HG03565 (cell line): ENCODE results near the gene FOXD2.

Experiments used
- ATAC-seq: cut with Tn5 transposase; IDR thresholded peaks from one replicate; pipeline ENCODE4 v1.9.1; 2021; ENCODE audit warnings: mild to moderate bottlenecking, moderate library complexity; ENCODE audit not compliant: unreplicated experiment

The FOXD2 gene

GRCh38 chr1:47459253-47459788 is 21.5 kb downstream of the FOXD2 start:
- ATAC-seq: no peak

DNA sequence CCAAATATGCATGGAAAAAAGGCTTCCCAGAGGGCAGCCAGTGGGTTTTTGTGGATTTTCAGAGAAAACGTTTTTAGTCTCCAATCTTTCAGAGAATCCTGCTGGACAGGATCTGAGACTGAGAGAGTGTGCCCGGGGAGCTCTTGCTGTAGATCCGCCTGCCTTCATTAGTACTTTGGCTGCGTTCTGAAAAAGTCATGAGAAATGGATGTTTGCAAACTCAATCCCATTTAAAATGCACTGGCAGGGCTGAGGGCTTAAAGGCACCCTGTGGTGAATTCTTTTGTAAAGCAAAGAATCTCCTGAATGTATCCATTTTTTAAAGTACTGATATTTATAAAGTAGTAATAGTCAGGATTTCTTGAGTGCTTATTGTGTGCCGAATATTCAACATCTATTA is 22.2 kb downstream of the FOXD2 start:
- ATAC-seq: no peak

- ATAC-seq: no peak
These were observed 22.6 kb downstream of the FOXD2 start for GRCh38 chr1:47460456-47460855.

DNA sequence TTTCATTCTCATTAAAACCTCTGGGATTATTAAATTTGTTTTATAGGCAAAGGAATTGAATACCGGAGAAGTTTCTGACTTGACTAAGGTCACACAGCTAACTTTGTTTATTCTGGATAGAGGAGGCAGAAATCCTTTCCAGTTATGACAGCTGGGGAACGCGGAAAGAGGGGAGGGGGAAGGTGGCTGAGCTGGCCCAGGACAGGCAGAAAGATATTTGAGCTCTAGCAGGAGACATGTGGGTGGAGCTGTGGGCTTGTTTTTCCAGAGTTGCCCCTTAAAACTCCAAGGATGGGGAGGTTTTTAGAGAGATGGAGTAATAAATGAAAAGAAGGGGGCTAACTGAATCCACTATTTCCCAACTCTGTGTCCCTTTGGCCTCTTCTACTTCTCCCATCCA is 27.8 kb downstream of the FOXD2 start:
- ATAC-seq: no peak

GRCh38 chr1:47468709-47469389 is 31.0 kb downstream of the FOXD2 start:
- no peak for ATAC-seq

GRCh38 chr1:47469390-47469759 is 31.5 kb downstream of the FOXD2 start:
- ATAC-seq: no peak

DNA sequence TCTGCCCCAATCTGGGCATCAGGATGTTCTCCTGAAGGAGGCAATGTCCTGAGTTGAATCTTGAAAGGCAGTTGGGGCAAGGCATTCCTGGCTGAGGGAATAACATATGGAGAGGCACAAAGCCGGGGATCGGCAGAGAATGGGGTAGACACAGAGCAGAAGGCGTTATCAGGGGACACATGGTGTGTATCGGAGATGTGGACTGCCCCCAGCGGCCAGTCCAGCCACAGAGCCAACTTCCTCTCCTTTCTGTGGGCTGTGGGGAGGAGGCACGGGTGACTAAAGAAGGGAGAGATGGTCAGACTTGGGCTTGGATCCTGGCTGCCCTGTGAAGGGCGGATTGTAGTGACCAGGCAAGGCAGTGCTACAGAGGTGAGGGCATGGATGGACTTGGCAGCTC is 32.1 kb downstream of the FOXD2 start:
- no peak for ATAC-seq

DNA sequence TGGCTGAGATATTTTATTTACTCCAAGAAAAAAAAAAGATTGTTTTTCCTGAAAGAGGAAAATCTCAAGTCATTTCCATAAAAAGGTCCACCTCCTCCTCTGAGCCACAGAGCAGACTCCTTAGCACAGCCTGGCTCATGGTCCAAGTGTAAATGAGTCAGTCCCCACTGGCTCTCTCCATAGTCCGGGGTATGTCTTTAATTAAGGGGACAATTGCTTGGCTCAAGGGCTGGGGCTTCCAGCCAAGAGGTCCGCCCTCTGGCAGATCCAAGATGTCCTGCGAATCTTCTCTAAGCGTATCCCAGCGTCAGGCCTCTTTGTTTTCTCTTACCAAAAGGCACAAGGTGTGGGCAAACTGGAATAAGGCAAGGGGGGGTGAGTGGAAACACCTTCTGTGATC is 33.3 kb downstream of the FOXD2 start:
- ATAC-seq: no peak

GRCh38 chr1:47474278-47475193 is 36.7 kb downstream of the FOXD2 start:
- ATAC-seq: no peak

GRCh38 chr1:47477595-47478080 is 39.8 kb downstream of the FOXD2 start:
- no peak for ATAC-seq

- no peak for ATAC-seq
These were observed 40.2 kb downstream of the FOXD2 start for GRCh38 chr1:47478090-47478489.

- no peak for ATAC-seq
These were observed 41.8 kb downstream of the FOXD2 start for GRCh38 chr1:47479664-47480063.

- ATAC-seq: no peak
These were observed 44.1 kb downstream of the FOXD2 start for GRCh38 chr1:47481936-47482335.

DNA sequence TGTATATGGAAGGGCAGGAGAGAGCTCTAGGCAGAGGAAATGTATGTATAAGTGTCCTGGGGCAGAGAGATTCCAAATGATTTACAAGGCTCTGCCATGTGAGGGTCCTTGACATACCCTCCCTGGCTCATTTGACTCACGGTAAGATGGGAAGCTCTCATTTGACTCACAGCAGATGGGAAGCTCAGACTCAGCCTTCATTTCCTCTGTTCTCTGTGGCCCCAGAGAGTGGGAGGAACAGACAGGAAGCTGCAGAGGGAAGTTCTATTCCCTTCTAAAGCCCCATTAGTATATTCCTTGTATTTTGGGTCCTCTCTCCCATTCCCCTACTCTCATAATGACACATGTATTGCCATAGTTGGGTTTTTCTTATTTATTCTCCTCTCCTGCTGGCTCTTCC is 44.9 kb downstream of the FOXD2 start:
- no peak for ATAC-seq

- ATAC-seq: no peak
These were observed 45.8 kb downstream of the FOXD2 start for GRCh38 chr1:47483651-47484050.

DNA sequence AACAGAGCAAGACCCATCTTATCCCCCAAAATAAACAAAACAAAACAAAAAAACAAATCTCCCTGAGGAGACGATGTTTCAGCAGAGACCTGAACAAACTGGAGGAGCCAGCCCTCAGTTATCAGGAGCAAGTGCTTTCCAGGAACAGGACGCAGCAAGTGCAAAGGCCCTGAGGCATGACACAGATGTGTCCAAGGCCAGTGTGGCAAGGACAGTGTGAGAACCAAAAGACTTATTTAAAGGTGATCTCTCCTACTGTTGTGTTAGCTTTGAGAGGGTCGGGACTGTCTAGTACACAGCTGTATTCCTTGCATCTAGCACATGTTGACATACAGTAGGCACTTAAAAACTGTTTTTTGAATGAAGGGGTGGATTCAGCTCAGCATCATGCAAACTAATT is 48.0 kb downstream of the FOXD2 start:
- no peak for ATAC-seq

- ATAC-seq: no peak
These were observed 49.5 kb downstream of the FOXD2 start for GRCh38 chr1:47487332-47487731.

GRCh38 chr1:47487850-47488450 is 50.1 kb downstream of the FOXD2 start:
- no peak for ATAC-seq
